ENCODE measurements around the gene GHRHR.

- TF ChIP-seq POLR2A (IDR thresholded peaks at IDR 0.05; ENCODE audit: low read length) (no peak), GATA1 (IDR thresholded peaks at IDR 0.05; ENCODE audit: low read depth, low read length) (no peak)
Observed at GRCh38 chr7:30935569-30935877, 28.2 kb upstream of the GHRHR start.

All from erythroblast (primary cell).